ENCODE results near the gene WDFY3.
"Not testable (repeated sequence)": the region's sequence is repeated elsewhere in the genome, so short reads cannot be mapped to it uniquely, and the experiment has no call there.

WDFY3 gene

DNA sequence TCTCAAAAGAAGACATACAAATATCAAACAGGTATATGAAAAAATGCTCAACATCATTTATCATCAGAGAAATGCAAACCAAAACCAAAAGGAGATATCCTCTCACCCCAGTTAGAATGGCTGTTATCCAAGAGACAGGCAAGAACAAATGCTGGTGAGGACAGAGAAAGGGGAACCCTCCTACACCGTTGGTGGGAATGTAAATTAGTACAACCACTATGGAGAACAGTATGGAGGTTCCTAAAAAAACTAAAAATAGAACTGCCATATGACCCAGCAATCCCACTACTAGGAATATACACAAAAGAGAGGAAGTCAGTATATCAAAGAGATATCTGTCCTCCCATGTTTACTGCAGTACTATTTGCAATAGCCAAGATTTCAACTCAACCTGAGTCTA, 300.1 kb downstream of the WDFY3 start:
- DNase-seq (ENCODE audit: low read depth, low spot score) = no peak
- no peak overlapping the region for H3K4me3 ChIP-seq (ENCODE audit: low read length)

DNA sequence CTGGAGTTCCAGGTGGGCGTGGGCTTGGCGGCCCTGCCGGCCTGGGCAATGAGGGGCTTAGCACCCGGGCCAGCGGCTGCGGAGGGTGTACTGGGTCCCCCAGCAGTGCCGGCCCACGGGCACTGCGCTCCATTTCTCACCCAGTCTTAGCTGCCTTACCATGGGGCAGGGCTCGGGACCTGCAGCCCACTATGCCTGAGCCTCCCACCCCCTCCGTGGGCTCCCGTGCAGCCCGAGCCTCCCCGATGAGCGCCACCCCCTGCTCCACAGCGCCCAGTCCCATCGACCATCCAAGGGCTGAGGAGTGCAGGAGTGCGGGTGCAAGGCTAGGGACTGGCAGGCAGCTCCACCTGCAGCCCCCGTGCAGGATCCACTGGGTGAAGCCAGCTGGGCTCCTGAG, 301.7 kb downstream of the WDFY3 start:
- not testable (repeated sequence) for DNase-seq (ENCODE audit: low read depth, low spot score); H3K4me3 ChIP-seq (ENCODE audit: low read length)

DNA sequence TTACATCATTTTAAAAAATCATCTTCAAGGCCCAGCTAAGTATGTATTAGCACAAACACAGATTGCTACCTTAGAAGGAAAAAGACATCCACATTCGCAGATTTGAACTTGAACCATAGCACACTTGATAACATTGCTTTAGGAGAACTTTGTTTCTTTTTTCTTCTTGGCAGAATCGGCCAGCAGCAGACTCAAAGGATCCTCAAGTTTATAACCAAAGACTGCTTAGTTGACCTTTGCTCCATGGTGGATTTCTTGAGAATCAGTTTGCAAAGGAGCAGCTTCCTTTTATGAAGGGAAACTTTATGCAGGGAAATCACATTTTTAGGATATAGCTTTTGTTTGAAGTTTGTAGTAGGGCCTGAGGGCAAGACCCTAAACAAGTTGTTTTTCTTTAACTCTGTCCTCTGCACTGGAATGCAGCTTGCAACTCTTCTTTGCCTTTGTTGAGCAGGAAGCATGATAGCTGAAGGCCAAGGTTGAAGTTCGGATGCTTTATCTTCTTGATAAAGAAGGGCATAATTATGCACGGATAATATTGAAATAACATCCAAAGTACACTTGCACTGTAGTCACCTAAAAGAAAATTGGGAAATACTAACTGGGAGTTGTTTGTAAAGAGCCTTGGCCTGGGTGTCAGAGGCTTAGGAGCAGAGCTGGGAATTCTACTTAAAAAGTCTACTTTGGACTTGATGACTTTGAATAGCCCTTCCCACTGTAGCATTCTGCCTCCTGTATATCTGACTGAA, 305.1 kb downstream of the WDFY3 start:
- DNase-seq (ENCODE audit: low read depth, low spot score) = no peak
- H3K4me3 ChIP-seq (ENCODE audit: low read length) = no peak overlapping the region

DNA sequence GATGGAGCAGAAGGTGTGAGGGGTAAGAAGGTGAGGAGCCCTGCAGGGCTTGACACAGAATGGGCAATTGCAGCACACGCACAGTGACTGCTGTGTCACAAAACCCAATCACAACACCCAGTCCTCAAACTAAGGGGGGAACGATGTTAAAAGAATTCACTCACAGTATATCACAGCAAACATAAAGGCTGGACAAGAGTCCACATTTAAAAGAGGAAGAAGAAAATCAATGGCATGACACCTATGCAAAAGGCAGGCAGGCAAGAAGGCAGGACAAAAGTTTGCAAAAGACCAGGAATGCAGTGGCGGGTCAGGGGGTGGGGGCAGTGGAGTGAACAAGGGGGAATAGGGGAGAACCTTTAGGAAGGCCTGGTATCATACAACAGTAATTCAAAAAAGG, 305.9 kb downstream of the WDFY3 start:
- DNase-seq (ENCODE audit: low read depth, low spot score) = no peak
- H3K4me3 ChIP-seq (ENCODE audit: low read length) = no peak overlapping the region

DNA sequence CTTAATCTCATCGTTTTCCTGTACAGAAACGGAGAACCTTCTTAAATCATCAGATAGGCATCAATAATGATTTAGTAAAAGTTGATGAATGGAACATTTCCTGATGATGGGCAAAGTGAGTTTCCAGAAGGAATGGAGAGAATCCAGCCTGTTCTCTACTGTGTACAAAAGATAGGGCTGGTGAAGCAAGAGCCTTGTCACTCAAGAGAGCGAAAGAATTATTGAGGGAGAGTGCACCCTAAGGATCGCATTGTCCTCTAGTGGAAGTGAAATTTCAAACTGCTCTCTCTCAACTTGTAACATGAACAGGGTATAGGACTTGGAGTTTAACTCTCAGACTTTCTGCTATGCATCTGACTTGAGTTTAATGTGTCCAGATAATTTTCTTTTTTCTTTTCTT, 314.0 kb downstream of the WDFY3 start:
- no peak for DNase-seq (ENCODE audit: low read depth, low spot score)
- H3K4me3 ChIP-seq (ENCODE audit: low read length) = no peak overlapping the region

DNA sequence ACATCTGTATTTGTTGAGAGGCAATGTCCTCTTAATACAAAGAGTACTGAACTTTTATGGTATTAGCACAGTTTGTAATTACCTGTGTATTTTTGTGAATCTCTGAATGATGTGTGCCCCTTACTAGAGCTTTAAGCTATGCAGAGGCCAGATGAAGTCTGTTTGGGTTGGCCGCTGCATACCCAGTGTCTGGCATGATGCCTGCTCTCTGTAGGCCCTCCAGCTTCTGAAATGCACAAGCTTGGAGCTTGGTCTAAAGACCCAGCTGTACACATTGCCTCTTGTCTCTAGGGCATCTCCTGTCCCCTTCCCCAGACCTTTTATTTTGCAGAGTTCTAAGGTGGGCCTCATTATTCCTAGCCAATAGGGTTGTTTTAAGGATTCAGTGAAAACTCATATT, 315.0 kb downstream of the WDFY3 start:
- DNase-seq (ENCODE audit: low read depth, low spot score) = no peak
- H3K4me3 ChIP-seq (ENCODE audit: low read length) = no peak overlapping the region

DNA sequence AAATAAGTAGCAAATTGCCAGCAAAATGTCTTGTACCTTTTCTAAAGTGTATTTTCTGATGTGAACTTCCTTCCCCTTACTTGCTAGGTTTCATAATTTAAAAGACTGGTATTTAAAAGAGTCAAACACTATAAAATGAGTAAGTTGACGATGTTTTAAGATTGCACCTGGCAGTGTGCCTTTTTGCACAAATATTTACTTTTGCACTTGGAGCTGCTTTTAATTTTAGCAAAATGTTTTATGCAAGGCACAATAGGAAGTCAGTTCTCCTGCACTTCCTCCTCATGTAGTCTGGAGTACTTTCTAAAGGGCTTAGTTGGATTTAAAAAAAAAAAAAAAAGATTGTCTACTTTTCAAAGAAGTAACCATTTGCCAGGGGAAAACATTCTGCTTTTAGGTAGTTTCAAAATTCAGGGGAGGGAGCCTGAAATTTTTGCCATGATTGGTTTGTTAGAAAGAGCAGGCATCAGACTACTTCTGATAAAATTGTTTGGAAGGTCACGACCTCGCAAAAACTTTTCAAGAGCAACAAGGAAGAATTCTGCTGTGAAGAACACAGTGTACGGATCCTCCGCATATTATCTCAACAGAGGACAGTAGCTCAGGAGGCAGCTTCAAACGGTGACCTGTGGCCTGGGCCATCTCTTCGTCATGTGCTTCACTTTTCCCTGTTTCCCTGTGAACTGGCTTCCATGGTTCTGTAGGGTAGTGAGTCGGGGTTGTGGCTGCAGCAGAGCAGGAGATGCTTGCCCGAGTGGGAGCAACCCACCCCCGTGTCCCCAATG, 317.4 kb downstream of the WDFY3 start:
- no peak overlapping the region for H3K4me3 ChIP-seq (ENCODE audit: low read length)
- no peak for DNase-seq (ENCODE audit: low read depth, low spot score)

DNA sequence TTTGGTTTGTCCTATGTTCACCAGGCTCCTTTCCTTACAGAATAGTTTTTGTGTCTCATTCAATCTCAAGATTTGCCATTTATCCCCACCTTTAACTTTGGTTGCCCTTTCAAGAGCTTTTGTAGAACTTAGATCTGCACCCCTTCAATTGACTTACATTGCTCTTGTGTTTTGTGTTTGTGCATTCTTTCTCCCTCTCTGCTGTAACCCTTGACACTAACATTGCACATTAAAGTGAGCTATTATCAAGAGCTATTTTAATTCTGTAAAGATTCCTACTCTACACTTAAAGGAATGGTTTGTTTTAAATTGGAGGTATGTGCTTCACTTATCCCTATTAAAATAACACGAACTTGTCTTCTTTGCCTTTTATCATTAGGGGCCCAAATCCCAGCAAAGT, 318.3 kb downstream of the WDFY3 start:
- H3K4me3 ChIP-seq (ENCODE audit: low read length) = no peak overlapping the region
- no peak for DNase-seq (ENCODE audit: low read depth, low spot score)

DNA sequence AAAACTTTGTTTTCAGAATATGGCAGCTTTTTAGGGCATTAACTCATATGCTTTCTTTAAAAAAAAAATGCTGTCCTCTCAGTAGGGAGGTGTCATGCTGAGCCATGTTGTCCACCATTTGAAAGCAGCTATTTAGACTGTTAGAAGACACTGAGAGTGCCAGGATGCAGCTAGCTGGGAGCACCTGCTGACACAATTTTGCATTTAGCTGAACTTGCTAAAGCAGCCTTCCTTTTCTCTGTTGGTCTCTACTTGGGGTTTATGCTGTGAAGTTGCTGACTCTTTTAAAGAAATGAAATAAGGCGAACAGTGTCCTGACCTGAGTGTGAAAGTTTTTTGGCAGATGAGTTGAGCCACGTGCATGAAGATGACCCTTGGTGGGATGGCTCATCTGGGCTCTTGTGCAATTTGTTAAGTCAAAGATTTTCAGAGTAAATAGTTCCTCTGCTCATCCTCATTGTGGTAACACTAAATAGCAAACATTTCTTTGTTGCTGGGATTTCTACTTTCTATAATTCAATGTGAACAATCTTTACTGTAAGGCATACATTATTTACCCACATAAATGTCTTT, 319.1 kb downstream of the WDFY3 start:
- H3K4me3 ChIP-seq (ENCODE audit: low read length) = no peak overlapping the region
- DNase-seq (ENCODE audit: low read depth, low spot score) = no peak

DNA sequence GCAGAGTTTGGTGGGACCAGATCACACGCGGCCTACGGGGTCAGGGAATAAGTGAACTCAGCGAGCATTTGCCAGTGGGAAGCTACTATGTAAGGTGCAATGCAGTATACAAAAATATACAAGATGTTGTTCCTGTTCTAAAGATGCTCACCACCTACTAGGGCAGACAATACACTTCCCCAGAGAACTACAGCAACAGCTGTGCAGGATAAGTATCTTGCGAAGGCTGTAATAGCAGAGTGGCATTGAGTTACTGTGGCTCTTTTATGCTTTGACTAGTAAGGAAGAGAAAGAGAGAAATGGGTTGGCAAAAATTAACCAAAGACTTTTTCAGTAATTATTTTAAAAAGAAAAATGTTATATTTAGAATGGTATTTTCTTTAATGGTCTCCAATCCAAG, 322.4 kb downstream of the WDFY3 start:
- DNase-seq (ENCODE audit: low read depth, low spot score) = no peak

DNA sequence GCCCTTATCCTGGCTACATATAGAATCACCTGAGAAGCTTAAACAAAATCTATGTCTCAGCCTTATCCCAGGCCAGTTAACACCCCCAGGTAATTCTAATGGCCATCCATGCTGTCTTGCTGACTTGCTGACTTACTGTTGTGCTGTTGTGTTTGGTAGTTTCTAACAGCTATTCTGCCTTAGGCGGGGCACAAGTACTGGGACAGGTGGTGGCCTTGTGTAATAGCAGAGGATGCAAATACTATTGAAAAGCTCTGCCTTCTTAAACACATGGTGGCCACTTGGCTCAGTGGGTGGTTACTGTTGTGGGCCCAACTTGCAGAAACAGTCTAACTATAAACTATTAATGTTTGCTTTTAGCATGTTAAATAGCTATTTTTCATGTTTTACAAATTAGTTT, 327.3 kb downstream of the WDFY3 start:
- no peak overlapping the region for H3K4me3 ChIP-seq (ENCODE audit: low read length)
- no peak for DNase-seq (ENCODE audit: low read depth, low spot score)

More for the DNA sequence above, 322.4 kb downstream of the WDFY3 start:
- no peak overlapping the region for H3K4me3 ChIP-seq (ENCODE audit: low read length)

DNA sequence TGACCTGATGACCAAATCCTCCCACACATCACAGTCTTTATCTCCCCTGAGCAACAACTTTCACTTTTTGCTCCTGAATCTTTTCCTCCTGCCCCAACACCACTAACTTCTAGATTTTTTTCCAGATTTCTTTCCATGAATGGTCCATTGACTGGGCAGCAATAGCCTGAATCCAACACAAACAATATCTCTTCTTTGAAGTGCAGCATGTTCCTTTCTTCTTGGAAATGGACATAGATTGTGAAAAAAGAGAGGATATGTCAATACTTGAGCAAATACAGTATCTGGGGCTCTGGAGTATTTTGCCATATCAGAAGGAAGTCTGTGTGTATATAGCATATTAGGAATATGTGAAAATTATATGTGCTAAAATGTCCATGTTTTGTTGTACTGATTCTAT, 328.4 kb downstream of the WDFY3 start:
- H3K4me3 ChIP-seq (ENCODE audit: low read length) = no peak overlapping the region
- DNase-seq (ENCODE audit: low read depth, low spot score) = no peak

DNA sequence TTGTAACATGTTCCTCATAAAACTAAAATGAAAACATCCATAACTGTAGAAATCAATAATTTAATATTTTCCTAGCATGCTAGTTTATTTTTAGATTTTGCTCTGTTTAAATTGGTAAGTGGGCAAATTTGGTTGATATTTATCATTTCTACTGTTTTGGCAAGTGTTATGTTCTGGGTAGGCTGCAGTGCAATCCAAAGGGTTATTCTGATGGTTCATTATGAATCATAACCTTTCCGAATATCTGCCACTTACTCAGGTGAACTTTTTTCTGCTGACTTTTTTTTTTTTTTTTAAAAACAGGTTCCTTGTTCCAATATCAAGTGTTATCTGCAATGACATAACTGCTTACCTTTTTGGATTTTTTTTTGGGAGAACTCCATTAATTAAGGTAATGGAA, 331.5 kb downstream of the WDFY3 start:
- DNase-seq (ENCODE audit: low read depth, low spot score) = no peak

DNA sequence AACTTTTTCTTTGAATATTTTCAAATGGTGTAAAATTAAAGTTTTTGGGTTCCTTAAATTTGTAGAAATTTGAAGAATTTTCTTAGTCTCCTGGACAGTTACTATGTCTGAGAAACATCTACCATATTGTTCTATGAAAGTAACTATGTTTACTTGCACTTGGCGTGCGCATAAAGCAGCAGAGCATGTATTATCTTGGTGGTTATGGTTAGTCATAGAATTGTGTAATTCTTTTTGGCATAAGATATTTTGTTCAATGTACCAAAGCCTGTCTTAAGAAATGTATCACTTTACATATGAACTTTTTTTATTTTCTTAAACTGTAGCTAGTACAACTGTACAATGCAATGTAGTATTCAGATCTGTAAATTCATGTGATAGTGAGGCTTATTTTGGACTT, 334.4 kb downstream of the WDFY3 start:
- DNase-seq (ENCODE audit: low read depth, low spot score) = no peak
- no peak overlapping the region for H3K4me3 ChIP-seq (ENCODE audit: low read length)

More for the DNA sequence above, 331.5 kb downstream of the WDFY3 start:
- no peak overlapping the region for H3K4me3 ChIP-seq (ENCODE audit: low read length)

DNA sequence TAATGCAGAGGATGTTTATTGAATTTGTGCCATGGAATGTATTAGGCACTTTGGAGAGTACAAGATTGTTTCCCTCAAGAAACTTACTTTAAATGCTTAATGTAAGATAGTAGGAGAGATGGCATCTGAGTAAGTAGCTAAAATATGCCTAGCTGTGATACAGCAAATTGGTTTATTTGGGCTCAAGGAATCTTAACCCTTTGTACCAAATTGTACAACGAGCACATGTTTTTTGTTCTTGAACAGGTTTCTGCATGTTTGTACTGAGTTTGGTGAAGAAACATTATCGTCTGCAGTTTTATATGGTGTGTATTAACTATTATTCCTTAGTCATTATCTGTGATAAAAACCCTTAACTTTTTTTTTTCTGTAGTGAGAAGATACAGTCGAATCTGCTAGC, 334.9 kb downstream of the WDFY3 start:
- H3K4me3 ChIP-seq (ENCODE audit: low read length) = no peak overlapping the region
- DNase-seq (ENCODE audit: low read depth, low spot score) = no peak

DNA sequence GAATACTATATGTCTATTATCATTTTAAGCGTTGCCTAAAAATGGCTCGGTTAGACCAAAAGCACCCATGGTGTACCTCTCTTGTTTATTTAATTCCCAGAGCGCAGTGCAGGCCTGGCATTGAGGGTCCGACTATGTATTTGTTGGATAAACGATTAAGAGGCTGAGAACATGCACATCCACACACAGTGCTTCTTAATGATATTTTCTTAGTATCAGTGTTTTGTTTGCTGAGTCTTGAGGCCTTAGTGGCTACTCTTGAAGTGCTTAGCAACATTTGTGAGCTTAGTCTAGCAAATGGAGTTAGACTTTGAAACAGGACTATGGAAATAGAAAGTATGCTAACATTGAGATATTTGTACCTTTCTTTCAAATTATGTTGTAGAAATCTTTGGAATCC, 339.8 kb downstream of the WDFY3 start:
- no peak overlapping the region for H3K4me3 ChIP-seq (ENCODE audit: low read length)
- no peak for DNase-seq (ENCODE audit: low read depth, low spot score)

DNA sequence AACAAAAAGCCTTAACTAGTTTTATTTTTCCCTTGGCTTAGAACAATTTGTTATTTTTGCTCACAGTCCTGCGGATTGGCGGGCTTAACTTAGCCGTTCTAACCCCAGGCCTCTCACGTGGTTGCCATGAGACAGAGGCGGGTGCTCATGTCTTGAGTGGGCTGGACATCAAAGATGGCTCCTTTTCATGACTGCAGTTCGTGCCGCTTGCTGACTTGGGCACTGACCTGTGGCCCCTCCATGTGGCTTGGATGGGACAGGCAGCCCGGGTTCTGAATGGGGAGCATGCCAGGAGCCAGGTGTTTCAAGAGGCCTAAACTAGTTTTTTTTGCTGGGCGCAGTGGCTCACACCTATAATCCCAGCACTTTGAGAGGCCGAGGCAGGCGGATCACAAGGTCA, 342.8 kb downstream of the WDFY3 start:
- no peak for DNase-seq (ENCODE audit: low read depth, low spot score)
- no peak overlapping the region for H3K4me3 ChIP-seq (ENCODE audit: low read length)

DNA sequence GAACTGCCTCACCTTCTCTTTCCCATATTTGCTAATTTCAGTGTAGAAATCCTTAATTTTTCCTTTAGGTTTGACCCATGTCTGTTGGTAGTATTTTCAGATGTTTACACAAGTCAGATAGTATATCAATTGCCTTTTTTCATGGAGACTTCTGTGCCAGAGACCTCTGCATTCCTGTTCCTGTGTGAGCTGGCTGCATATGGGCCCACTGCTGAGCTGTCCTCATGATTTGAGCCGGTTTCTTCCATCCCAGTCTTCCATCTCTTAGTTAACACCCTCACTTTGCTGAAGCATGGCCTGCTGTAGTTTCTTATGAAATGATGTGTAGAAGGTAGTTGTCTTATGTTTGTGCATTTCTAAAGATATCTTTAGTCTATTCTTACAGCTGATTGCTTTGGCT, 343.5 kb downstream of the WDFY3 start:
- H3K4me3 ChIP-seq (ENCODE audit: low read length) = no peak overlapping the region
- no peak for DNase-seq (ENCODE audit: low read depth, low spot score)

Measured in Jurkat, Clone E6-1 (cell line).